Stimulated activated CD4-positive, alpha-beta T cell treated with anti-CD3 and anti-CD28 coated beads, Interleukin-2, amount 100 ng/mL, for 24 hours (primary cell): ENCODE results near the gene PUS10.
"Not testable (repeated sequence)": the region's sequence is repeated elsewhere in the genome, so short reads cannot be mapped to it uniquely, and the experiment has no call there.

Experiments used
- DNase-seq, 2 donors: peaks; one replicate each; pipeline ENCODE4 v3.0.0-alpha.2; 2020

PUS10 gene, protein sequence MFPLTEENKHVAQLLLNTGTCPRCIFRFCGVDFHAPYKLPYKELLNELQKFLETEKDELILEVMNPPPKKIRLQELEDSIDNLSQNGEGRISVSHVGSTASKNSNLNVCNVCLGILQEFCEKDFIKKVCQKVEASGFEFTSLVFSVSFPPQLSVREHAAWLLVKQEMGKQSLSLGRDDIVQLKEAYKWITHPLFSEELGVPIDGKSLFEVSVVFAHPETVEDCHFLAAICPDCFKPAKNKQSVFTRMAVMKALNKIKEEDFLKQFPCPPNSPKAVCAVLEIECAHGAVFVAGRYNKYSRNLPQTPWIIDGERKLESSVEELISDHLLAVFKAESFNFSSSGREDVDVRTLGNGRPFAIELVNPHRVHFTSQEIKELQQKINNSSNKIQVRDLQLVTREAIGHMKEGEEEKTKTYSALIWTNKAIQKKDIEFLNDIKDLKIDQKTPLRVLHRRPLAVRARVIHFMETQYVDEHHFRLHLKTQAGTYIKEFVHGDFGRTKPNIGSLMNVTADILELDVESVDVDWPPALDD

DNA sequence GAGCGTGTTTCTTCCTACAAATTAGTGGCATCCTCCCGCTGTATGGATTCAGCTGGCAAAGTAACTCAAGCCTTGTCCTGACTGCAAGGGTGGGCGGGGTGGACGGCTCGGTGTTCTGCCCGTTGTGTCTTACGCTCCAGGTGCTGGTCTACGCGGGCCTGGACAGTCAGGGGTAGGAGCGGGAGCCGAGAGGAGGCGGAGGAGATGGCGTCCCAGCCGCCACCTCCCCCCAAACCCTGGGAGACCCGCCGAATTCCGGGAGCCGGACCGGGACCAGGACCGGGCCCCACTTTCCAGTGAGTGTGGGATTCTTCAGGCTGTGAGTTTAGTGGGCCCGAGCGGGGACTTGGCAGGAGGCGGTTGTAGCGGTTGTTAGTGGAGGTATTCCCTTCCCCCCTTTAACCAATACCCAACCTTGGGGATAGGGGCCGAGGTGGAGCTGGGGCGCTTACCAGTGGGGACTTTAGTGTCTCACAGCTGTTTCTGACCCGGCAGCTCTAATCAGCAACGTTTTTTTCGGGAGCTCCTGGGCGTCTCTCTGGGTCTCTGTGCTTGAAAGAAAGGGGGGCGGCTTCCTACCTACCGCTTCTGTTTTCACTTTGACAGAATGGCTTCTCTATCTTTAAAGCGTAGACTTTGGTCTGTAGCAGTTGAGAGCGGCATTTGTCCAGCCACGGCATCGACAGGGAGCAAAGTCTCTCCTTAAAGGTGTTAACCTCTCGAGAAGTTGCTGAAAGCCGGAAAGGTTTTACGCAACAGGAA, at the start of gene PUS10, which contains the start of gene PEX13:
Gene PUS10 (minus strand): TSS at position 700 of the 762 bp plus-strand sequence. CDS start 6,365 bp downstream, outside the sequence.
Gene PEX13 (plus strand): TSS at position 165 of the 762 bp plus-strand sequence. CDS start 40 bp downstream, at position 205.
- peak; percentile 72 to 75 for DNase-seq

DNA sequence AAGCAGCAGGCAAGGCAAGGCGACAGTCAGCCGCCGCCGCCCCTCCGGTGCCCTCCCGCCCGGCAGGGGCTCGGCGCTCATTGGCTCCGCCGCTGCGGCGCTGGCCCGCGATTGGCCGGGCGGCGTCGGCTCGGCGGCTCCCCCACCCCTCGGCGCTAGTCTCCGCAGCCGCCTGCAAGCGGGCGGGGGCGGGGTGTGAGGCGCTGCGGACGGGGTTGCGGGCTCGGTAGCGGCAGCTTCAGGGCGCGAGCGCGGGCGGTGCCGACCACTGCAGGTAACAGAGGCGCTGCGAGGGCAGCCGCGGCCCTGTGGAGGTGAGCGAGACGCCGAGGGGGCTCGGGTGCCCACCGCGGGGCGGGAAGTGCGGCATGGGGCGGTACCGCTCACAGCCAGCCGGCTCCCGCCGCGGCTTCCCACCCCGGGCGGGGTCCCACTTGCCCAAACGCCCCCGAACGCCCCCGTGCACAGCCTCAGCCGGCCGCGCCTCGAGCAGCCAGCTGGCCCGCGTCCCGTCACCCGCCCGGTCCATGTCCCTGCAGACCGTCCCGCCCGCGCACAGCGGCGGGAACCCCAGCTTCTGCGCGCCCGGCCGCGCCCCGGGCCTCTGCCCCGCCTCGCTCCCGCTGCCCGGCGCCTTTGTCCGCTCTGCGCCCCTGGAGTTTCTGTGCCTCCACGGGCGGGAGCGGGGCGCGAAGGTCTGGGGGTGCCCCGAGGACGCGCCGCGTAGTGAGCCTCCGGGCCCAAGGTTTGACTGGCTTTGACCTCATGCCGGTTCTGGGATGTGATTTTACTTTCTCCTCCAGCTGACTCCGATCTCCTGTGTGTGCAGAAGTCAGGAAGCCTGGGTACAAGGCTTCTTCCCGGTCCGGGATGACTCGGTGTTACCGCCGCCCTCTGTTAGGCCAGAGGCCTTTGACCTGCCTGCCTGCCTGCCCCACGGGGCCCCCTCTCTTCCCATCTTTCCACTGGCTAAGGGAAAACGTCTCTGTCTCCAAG, 48.0 kb upstream of the PUS10 start, which contains the start of gene SANBR:
Gene SANBR (plus strand): TSS at position 158 of the 996 bp plus-strand sequence. CDS start 4,480 bp downstream, outside the sequence.
- peak; percentile 80 to 86 for DNase-seq

DNA sequence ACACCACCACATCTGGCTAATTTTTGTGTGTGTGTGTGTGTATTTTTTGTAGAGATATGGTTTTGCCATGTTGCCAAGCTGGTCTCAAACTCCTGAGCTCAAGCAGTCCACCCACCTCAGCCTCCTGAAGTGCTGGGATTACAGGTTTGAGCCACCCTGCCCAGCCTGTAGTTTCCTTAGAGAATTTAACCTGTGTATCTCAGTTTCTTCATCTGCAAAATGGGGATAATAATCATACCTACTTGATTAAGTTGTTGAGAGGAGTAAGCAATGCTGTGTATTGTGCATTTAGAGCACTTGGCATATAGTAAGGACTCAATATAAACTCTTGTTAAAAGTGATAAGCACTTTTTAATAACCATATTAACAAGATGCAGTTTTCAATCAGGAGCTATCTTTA, 41.3 kb upstream of the PUS10 start:
- DNase-seq, result no peak

DNA sequence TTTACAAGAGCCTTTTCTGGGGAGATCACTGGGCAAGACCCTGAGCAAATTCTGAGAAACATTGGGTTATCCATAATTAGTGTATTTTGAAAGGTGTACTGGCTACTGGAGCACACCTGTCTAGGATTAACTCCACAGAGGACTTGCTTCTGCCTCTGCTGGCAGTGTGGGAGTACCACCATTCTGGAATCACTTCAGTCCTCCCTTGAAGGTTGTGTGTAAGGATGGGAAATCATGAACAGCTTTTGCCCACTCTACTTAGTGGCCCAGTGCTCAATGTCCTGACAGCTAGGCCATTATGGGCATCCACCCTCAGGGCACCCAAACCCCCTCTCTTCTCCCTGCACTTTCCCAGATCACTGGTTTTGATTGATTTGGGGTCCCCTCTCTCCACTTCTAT, 39.5 kb upstream of the PUS10 start:
- DNase-seq, result no peak

DNA sequence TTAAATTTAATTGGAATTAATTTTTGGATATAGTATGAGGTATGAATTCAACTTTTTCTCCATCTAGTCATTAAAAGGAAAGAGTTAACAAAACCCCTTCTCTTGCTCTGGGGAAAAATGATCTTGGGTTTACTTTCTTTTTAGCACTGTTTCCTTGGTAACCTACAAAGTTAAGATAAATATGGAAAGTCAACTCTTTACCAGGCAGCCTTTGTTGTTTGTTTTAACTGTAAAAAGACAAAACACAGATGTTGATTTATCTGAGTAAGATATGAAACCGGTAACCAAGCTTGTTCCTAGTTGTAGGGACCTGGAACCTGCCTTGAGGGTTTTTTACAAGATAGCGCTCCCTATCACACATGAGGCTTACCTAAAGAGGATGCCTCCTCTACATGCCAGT, 37.5 kb upstream of the PUS10 start:
- DNase-seq, result no peak

DNA sequence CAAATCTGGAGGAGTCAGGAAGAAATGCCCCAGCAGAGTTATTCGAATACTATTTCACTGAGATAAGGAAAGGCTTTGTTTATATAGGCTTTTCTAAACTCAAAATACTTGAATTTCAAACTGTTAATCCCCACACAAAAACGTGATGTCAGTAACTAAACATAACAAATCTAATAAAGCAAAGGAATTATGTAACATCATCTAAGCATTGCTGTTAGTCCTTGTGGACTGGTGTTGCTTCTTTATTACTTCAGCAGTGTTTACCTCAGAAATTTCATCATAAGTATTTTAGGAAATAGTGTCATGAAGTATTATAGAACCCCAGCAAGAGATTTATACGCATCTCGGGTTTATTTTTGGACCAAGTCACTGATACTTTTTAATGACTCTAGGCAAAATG, 27.9 kb upstream of the PUS10 start:
- no peak for DNase-seq

DNA sequence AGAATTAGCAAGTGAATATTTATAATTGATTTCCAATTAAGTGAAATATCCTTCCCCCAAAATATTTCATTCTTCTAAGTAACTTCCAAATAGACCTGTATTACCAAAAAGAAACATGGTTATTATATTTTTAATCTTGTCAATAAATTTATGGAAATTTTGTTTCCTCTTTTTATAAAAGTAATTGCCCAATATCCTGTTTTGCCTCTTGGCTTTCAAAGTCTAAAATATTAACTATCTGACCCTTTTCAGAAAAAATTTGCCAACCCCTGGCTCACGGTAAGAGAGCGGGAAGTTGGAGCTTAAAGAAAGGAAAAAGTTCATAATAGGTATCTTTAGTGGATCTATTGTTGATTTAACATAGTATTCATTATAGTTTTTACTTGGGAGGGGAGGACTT, 27.2 kb upstream of the PUS10 start:
- no peak for DNase-seq

DNA sequence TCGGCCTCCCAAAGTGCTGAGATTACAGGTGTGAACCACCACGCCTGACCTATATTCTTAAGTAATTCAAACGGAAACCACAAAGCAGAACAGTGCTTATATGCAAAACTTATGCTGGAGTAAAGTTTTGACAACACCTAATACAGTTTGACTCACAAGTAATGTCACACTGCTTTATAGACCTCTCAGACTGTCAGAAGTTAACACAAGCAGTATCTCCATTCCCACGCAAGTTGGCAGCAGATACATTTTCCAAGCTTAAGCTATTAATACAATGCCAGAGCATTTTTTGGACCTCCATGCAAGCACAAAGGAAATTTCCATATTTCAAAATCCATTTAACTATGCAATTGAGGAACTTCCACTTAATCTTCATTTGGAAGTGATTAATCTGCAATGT, 26.6 kb upstream of the PUS10 start:
- no peak for DNase-seq

DNA sequence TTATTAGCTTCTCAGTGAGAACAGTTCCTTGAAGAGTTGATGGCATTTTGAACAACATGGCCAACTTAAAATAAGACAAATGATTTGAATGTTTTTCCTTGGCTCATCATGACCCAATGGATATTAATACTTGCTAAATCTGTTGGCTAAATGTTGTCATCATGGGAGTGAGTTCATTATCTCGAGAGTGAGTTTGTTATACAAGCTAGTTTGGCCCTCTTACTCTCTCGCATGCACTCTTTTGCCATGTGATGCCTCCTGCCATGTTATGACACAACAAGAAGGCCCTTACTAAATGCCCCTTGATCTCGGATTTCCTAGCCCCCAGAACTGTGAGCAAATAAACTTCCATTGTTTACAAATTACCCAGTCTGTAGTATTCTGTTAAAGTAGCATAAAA, 24.8 kb upstream of the PUS10 start:
- no peak for DNase-seq

DNA sequence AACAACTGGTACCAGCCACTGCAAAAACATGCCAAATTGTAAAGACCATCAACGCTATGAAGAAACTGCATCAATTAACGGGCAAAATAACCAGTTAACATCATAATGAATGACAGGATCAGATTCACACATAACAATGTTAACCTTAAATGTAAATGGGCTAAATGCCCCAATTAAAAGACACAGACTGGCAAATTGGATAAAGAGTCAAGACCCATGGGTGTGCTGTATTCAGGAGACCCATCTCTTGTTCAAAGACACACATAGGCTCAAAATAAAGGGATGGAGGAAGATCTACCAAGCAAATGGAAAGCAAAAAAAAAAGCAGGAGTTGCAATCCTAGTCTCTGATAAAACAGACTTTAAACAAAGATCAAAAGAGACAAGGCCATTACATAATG, 18.6 kb upstream of the PUS10 start:
- not testable (repeated sequence) for DNase-seq

DNA sequence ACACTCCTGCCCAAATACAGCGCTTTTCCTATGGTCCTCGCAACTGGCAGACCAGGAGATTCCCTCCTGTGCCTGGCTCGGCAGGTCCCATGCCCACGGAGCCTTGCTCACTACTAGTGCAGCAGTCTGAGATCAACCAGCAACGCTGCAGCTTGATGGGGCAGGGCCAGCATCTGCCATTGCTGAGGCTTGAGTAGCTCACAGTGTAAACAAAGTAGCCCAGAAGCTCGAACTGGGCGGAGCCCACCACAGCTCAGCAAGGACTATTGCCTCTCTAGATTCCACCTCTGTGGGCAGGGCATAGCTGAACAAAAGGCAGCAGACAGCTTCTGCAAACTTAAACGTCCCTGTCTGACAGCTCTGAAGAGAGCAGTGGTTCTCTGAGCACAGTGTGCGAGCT, 16.5 kb upstream of the PUS10 start:
- not testable (repeated sequence) for DNase-seq

DNA sequence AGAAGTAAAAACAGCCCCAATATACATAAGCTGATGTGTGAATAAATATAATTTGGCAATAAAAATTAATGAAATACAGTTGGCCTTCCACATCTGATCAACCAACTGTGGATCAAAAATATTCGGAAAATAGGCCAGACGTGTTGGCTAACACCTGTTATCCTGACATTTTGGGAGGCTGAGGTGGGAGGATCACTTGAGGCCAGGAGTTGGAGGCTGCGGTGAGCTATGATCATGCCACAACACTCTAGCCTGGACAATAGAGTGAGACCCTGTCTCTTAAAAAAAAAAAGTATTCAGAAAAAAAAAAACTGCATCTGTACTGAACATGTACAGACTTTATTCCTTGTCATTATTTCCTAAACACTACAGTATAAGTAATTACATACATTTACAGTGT, 11.5 kb upstream of the PUS10 start:
- DNase-seq, result no peak

DNA sequence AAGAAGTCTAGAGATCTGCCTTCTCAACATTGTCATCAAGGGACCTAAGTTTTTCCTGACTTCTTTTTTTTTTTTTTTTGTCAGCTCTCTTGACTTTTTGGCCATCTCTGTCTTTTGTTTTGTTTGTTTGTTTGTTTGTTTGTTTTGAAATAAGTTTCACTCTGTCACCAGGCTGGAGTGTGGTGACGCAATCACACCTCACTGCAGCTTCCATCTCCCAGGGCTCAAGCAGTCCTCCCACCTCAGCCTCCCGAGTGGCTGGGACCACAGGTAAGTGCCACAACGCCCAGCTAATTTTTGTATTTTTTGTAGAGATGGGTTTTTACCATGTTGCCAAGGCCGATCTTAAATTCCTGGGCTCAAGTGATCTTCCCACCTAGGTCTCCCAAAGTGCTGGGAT, 5.6 kb upstream of the PUS10 start:
- DNase-seq, result no peak

DNA sequence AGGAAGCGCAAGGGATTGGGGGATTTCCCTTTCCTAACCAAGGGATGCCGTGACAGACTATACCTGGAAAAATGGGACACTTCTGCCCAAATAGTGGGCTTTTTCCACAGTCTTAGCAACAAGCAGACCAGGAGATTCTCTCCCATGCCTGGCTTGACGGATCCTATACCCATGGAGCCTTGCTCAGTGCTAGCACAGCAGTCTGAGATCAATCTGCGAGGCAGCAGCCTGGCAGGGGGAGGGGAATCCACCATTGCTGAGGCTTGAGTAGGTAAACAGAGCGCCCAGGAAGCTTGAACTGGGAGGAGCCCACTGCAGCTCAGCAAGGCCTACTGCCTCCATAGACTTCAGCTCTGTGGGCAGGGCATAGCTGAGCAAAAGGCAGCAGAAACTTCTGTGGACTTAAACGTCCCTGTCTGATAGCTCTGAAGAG, 3.2 kb upstream of the PUS10 start:
- DNase-seq, result no peak

DNA sequence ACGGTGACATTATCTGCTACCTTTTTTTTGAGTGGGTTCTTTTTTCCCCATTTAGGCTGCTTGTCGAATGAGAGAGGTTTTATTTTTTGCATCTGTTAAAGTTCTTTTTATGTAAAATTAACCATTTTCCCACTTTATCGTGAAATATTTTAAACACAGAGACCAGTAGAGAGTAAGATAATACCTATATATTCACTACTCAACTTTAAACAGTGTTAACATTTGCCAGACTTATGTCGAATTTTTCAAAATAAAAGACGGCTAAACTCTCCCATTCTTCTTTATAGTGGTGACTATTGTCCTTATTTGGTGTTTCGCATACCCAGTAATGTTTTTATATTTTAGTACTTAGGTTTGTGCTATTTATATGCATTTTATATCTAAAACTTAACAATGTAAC, 743 bp upstream of the PUS10 start:
- DNase-seq, result no peak

DNA sequence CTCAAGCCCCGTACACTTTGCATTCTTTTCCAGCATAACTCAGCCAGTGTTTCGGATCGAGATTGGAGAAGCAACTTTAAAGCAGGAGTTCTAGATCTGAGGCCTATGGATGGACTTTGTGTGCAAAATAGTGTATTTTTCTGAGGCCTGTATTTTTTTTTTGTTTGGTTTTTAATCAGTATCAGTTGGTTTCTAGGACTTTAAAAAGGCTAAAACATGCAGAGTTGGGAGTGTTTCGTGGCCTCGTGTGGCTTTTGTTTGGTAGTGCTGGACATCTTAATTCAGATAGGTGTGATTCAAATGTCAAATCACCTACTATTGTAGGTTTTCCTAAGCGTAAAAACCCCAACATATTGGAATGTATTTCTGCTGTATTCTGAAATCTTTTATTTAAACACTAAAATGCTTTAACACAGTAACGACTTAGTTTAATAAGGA, 282 bp upstream of the PUS10 start:
- no peak for DNase-seq

DNA sequence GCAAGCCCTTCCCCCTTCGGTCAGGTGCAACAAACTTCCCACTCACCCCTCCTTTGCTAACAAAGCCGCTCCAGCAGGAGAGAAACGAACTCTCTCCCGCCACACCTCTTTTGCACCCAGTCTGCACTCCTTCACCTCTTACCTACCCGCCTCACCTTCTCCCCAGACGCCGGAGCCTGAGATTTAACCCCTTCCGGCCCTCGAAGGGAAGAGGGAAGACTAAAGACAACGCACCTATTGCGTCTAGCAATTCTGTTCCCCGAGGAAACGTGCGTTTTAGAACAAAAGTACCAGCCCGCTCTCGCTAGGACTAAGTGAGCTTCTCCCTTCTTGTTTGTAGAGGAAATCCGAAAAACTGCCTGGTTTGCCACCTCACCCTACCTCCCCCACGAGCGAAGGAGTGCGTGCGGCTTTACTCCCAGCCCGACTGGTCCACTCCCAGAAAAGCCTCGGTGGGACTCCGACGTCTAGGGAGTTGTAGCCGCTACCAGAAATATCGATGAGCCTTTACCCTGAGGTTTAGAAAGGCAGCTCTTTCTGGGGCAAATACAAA, 976 bp downstream of the PUS10 start:
- DNase-seq, result peak; percentile 70 to 73

DNA sequence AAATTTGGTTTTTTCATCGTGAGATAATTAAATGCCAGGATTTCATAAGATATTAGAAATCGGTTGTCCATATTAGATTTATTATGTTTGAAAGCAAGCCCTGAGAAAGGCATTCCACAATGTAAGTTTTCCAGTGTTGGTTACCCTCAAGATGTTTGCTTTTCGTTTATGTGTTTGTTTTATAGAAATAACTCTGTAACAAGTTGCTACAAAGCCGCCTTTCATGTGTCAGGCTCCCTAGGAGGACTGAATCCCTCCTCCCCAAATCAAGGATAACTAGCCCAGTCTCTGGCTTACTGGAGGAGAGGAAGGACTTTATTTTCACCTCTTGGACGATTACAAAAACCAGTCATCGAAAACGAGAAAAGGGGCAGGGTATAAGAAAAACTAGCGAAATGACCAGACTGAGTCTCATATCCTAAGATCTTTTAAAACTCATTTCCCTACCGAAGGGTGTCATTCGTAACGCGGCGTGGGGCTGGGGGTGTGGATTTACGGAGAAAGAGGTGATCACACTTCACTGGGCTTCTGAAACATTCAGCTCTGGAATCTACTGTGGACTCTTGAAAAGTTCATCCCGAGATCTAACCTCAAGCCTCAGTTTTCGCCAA, 1.6 kb downstream of the PUS10 start:
- peak; percentile 50 for DNase-seq

DNA sequence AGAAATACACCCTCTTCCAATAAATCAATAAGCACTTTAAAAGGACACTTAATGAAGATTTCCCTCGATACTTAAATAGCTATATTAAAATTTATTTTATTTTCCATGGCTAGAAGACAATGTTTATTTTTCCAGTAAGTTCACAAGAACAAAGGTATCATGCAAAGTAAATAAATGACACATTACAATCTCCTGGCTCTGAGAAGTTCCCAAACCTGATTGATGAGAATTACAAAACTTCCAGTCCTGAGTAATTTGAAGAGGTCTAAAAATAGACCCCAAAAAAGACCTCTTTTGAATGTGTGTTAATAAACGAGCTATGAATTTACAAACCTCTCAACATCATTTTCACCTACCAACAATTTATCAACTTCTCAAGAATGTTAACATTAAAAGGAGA, 2.1 kb downstream of the PUS10 start:
- DNase-seq, result no peak

DNA sequence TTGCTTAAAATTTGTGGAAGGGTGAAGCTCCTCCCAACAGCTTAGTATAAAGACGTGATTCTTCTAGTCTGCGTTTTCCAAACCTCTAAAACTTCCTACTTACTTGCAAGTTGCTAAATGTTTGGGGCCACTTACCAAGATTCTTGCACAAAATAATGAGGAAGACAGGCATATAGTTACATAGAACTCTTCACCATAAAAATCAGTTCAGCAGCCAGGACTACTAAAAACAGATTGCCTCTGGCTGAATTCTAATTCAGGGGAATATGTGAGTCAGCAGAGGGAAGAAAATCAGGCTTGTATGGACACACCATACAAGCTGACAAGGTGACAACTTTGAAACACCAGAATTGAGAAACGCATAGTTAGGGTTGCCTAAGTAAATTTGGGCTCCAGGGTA, 3.3 kb downstream of the PUS10 start:
- no peak for DNase-seq

DNA sequence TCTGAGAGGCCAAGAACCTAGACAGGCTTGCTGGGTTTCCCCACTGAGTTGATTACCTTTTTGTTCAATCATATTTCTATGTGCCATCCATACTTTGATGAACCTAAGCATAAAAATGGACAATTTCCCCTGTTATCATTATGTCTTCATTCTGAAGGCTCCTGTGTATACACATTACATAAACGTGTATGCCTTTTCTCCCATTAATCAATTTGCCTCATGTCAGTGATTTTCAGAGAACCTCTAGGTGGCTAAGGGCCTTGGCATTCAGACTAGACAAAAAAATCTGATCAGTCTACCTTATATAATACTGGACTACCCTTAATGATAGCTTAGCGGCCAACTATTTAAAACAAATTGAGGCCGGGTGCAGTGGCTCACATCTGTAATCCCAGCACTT, 4.7 kb downstream of the PUS10 start:
- no peak for DNase-seq

DNA sequence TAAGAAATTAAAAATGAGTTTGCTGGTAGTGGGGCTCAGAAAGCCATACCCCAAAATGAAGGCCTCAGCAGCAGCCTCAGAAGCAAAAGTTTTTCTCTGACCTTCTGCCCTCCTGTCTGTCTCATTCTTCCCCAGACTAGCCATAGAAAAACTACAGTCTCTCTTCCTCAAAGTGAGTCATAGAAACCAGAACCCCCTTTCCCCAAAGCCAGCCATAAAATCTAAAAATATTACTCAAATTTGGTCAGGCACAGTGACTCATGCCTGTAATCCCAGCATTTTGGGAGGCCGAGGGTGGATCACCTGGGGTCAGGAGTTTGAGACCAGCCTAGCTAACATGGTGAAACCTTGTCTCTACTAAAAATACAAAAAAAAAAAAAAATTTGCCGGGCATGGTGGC, 5.8 kb downstream of the PUS10 start:
- DNase-seq, result peak in 1 of 2 donors; percentile 16
